ENCODE data around the gene RINL. TPM values are rescaled to one million over a fixed set of nuclear protein-coding genes. Genes with fewer than 3 reads are reported as not detected.

Gene RINL
- total RNA-seq, 4 donors from 2014 or later: 5.5 to 14.0 (median 11.6) TPM

- intact Hi-C loops (cut with DNase I; ENCODE audit: low total_unique reads): loop anchor here (10.0 kb wide), 1 partner anchor 195 kb away; no protein-coding TSS in a partner anchor
- 41 to 49% methylated on average over 21 of the region's 21 CpGs for WGBS, 2 donors
- H3K4me3 ChIP-seq (ENCODE audit: low read depth, poor library complexity, severe bottlenecking): no peak overlapping the region
- TF ChIP-seq CTCF (IDR thresholded peaks at IDR 0.05) (no peak), POLR2A (IDR thresholded peaks at IDR 0.05) (no peak)
- DNase-seq (ENCODE audit: low spot score in 2 of 2): no peak
These were observed 41.9 kb upstream of the RINL start for GRCh38 chr19:38919837-38920601.

- no peak overlapping the region for H3K4me3 ChIP-seq (ENCODE audit: low read depth, poor library complexity, severe bottlenecking)
- TF ChIP-seq CTCF (IDR thresholded peaks at IDR 0.05): no peak
- TF ChIP-seq POLR2A (IDR thresholded peaks at IDR 0.05): no peak
- 82 to 86% methylated on average over 10 of the region's 10 CpGs for WGBS, 2 donors
- intact Hi-C loops (cut with DNase I; ENCODE audit: low total_unique reads): no loop called here
- DNase-seq (ENCODE audit: low spot score in 2 of 2): no peak
These were observed 40.5 kb upstream of the RINL start for GRCh38 chr19:38918526-38918925.

GRCh38 chr19:38917921-38918491 lies 39.9 kb upstream of the RINL start:
- 73% methylated on average over 12 to 13 of the region's 13 CpGs for WGBS, 2 donors
- TF ChIP-seq POLR2A (IDR thresholded peaks at IDR 0.05) (no peak), CTCF (IDR thresholded peaks at IDR 0.05) (no peak)
- intact Hi-C loops (cut with DNase I; ENCODE audit: low total_unique reads): no loop called here
- DNase-seq (ENCODE audit: low spot score in 2 of 2): no peak
- no peak overlapping the region for H3K4me3 ChIP-seq (ENCODE audit: low read depth, poor library complexity, severe bottlenecking)

GRCh38 chr19:38917516-38917915 lies 39.4 kb upstream of the RINL start:
- intact Hi-C loops (cut with DNase I; ENCODE audit: low total_unique reads): no loop called here
- TF ChIP-seq POLR2A (IDR thresholded peaks at IDR 0.05): no peak
- no peak for TF ChIP-seq CTCF (IDR thresholded peaks at IDR 0.05)
- no peak for DNase-seq (ENCODE audit: low spot score in 2 of 2)
- H3K4me3 ChIP-seq (ENCODE audit: low read depth, poor library complexity, severe bottlenecking): no peak overlapping the region
- WGBS, 2 donors: 75 to 85% methylated on average over 9 of the region's 9 CpGs

GRCh38 chr19:38915329-38916321 lies 37.5 kb upstream of the RINL start:
- intact Hi-C loops (cut with DNase I; ENCODE audit: low total_unique reads): no loop called here
- 87 to 90% methylated on average over 37 to 38 of the region's 44 CpGs for WGBS, 2 donors
- DNase-seq (ENCODE audit: low spot score in 2 of 2): no peak
- H3K4me3 ChIP-seq (ENCODE audit: low read depth, poor library complexity, severe bottlenecking): no peak overlapping the region
- TF ChIP-seq CTCF (IDR thresholded peaks at IDR 0.05): no peak
- no peak for TF ChIP-seq POLR2A (IDR thresholded peaks at IDR 0.05)

All from lower leg skin (tissue), 4 donors.